ENCODE results near the gene FPR3.

FPR3 gene

GRCh38 chr19:51781999-51782398 lies 13.0 kb upstream of the FPR3 start:
- no peak for DNase-seq (ENCODE audit: low read depth in 2 of 2)
- TF ChIP-seq CTCF (IDR thresholded peaks at IDR 0.05; ENCODE audit: low read depth, low read length), result no peak

GRCh38 chr19:51783372-51783771 lies 11.6 kb upstream of the FPR3 start:
- DNase-seq (ENCODE audit: low read depth in 2 of 2), result peak; percentile 51 to 63
- peak; percentile 41 for TF ChIP-seq CTCF (IDR thresholded peaks at IDR 0.05; ENCODE audit: low read depth, low read length)
- no peak overlapping the region for H3K4me3 ChIP-seq (replicated peaks in 1 of 2; ENCODE audit: low read depth in 2 of 2, low read length in 2 of 2)

More at GRCh38 chr19:51781999-51782398, 13.0 kb upstream of the FPR3 start:
- H3K4me3 ChIP-seq (replicated peaks in 1 of 2; ENCODE audit: low read depth in 2 of 2, low read length in 2 of 2), result no peak overlapping the region

- no peak for DNase-seq (ENCODE audit: low read depth in 2 of 2)
- no peak overlapping the region for H3K4me3 ChIP-seq (replicated peaks in 1 of 2; ENCODE audit: low read depth in 2 of 2, low read length in 2 of 2)
- TF ChIP-seq CTCF (IDR thresholded peaks at IDR 0.05; ENCODE audit: low read depth, low read length), result no peak
Observed at GRCh38 chr19:51784109-51784785, 10.7 kb upstream of the FPR3 start.

GRCh38 chr19:51784922-51785690 lies 9.9 kb upstream of the FPR3 start:
- peak; percentile 91 to 94 for DNase-seq (ENCODE audit: low read depth in 2 of 2)
- no peak for TF ChIP-seq CTCF (IDR thresholded peaks at IDR 0.05; ENCODE audit: low read depth, low read length)

GRCh38 chr19:51786646-51787494 lies 8.1 kb upstream of the FPR3 start:
- TF ChIP-seq CTCF (IDR thresholded peaks at IDR 0.05; ENCODE audit: low read depth, low read length), result no peak
- H3K4me3 ChIP-seq (replicated peaks in 1 of 2; ENCODE audit: low read depth in 2 of 2, low read length in 2 of 2), result no peak overlapping the region
- no peak for DNase-seq (ENCODE audit: low read depth in 2 of 2)

More at GRCh38 chr19:51784922-51785690, 9.9 kb upstream of the FPR3 start:
- H3K4me3 ChIP-seq (replicated peaks in 1 of 2; ENCODE audit: low read depth in 2 of 2, low read length in 2 of 2), result no peak overlapping the region

GRCh38 chr19:51788029-51788428 lies 6.9 kb upstream of the FPR3 start:
- no peak overlapping the region for H3K4me3 ChIP-seq (replicated peaks in 1 of 2; ENCODE audit: low read depth in 2 of 2, low read length in 2 of 2)
- TF ChIP-seq CTCF (IDR thresholded peaks at IDR 0.05; ENCODE audit: low read depth, low read length), result no peak
- DNase-seq (ENCODE audit: low read depth in 2 of 2), result no peak

Measured in cardiac fibroblast (primary cell).